DND-41 (cell line): ENCODE results near the gene NDUFS6.

ENCODE experiments used
- EZH2 ChIP-seq: IDR thresholded peaks from 3 replicates; pipeline ENCODE4 v1.6.1; 2012; ENCODE audit warnings: borderline replicate concordance, low read depth, mild to moderate bottlenecking, moderate library complexity, low read length, inconsistent platforms; ENCODE audit not compliant: severe bottlenecking
- TF ChIP-seq, protein P1 (sequence below): IDR thresholded peaks from 2 replicates; pipeline ENCODE4 v1.5.1; 2012; ENCODE audit warnings: borderline replicate concordance, low read length, moderate library complexity, mild to moderate bottlenecking; ENCODE audit not compliant: poor library complexity, severe bottlenecking; ENCODE audit errors: extremely low read depth

DNA sequence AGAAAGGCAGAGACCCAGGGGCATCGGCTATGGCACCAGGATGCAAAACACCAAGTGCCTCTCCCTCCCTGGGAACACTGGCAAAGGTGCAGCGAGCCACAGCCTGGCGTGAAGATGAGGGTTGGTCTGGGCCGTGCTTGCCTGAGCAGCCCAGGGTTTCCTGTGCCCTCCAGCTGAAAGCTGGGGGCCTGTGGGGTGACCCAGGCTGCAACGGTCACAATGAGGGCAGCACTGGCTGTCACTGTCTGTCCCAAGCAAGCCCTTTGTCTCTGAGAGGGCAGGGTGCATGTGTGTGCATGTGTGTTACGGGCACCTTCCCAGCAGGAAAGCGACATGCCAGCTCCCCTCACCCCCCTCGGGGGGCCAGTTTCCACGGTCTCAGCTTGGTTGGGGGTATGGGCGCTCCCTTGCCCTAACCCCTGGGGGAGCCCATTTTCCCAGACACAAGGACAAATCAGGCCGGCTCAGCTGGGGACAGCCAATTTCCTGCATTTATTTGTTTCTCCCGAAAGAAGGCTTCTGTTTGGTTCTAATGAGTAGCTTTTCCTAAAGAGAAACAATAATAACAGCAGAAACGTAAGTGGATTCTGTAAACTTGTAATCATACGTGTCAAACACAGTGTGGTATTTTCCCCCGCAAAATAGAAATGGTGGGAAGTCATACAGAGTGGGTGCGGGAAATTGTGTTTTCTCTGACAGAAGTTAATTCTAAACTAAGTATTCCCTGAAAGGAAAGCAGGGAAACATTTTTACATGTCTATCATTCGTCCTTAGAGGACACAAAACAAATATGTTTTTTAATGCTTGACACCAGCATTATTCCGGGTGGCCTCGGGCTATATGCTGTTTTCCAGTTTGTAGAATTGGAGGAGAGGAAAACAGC is 22.8 kb upstream of the NDUFS6 start:
- TF ChIP-seq, protein P1, sequence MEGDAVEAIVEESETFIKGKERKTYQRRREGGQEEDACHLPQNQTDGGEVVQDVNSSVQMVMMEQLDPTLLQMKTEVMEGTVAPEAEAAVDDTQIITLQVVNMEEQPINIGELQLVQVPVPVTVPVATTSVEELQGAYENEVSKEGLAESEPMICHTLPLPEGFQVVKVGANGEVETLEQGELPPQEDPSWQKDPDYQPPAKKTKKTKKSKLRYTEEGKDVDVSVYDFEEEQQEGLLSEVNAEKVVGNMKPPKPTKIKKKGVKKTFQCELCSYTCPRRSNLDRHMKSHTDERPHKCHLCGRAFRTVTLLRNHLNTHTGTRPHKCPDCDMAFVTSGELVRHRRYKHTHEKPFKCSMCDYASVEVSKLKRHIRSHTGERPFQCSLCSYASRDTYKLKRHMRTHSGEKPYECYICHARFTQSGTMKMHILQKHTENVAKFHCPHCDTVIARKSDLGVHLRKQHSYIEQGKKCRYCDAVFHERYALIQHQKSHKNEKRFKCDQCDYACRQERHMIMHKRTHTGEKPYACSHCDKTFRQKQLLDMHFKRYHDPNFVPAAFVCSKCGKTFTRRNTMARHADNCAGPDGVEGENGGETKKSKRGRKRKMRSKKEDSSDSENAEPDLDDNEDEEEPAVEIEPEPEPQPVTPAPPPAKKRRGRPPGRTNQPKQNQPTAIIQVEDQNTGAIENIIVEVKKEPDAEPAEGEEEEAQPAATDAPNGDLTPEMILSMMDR: no peak
- TF ChIP-seq EZH2: no peak
